HL-60 (cell line): ENCODE data around the gene AK5.
"Not testable (repeated sequence)": the region's sequence is repeated elsewhere in the genome, so short reads cannot be mapped to it uniquely, and the experiment has no call there.

Experiments
- DNase-seq, 2 experiments: peaks; one replicate each; pipeline ENCODE4 v3.0.0-alpha.2; 2010 to 2020; ENCODE audit warnings: low read depth in 1 of 2, low spot score in 1 of 2
- H3K27ac ChIP-seq: fragments of 250-450 bp; sonication (Bioruptor Pico); replicated peaks from 2 replicates; pipeline ENCODE4 v1.5.1; 2020; ENCODE audit warnings: mild to moderate bottlenecking, moderate library complexity
- H3K27me3 ChIP-seq: fragments of 250-450 bp; sonication (Bioruptor Pico); 2 replicates; pipeline ENCODE4 v1.5.1; 2021; ENCODE audit warnings: mild to moderate bottlenecking, moderate library complexity; ENCODE audit not compliant: insufficient read depth, poor library complexity, severe bottlenecking
- H3K4me3 ChIP-seq: replicated peaks from 2 replicates; pipeline ENCODE4 v1.5.1; 2011; ENCODE audit warnings: mild to moderate bottlenecking, control low read depth, low read length; ENCODE audit not compliant: insufficient read depth
- CTCF ChIP-seq: IDR thresholded peaks from one replicate; pipeline ENCODE4 v1.5.1; 2011; ENCODE audit warnings: low read length, control low read depth, inconsistent platforms; ENCODE audit not compliant: insufficient read depth
- GABPA ChIP-seq: IDR thresholded peaks from 2 replicates; pipeline ENCODE4 v1.6.1; 2012; ENCODE audit warnings: low read depth
- POLR2AphosphoS5 ChIP-seq: IDR thresholded peaks from 2 replicates; pipeline ENCODE4 v1.6.1; 2012; ENCODE audit warnings: low read depth
- REST ChIP-seq: IDR thresholded peaks from 2 replicates; pipeline ENCODE4 v1.6.1; 2012; ENCODE audit warnings: low read depth; ENCODE audit not compliant: insufficient replicate concordance
- SPI1 ChIP-seq: IDR thresholded peaks from 2 replicates; pipeline ENCODE4 v1.6.1; 2012; ENCODE audit warnings: low read depth, mild to moderate bottlenecking, borderline replicate concordance

AK5 gene

GRCh38 chr1:77415579-77415978 is 133.8 kb downstream of the AK5 start:
- Histone ChIP-seq H3K27ac (peak overlapping the region; percentile 90), H3K27me3 (no peaks in the 10 kb centered on the region), H3K4me3 (no peak overlapping the region)
- TF ChIP-seq POLR2AphosphoS5: peak; percentile 61; the same call in 1 of the 2 replicates
- TF ChIP-seq CTCF: no peak
- no peak for TF ChIP-seq REST
- TF ChIP-seq SPI1: peak; percentile 84
- no peak for TF ChIP-seq GABPA
- DNase-seq: peak in 1 of 2 experiments; percentile 63

GRCh38 chr1:77416692-77417450 is 135.1 kb downstream of the AK5 start:
- H3K4me3 ChIP-seq: no peak overlapping the region
- DNase-seq: peak in 1 of 2 experiments; percentile 36
- H3K27ac ChIP-seq: peak overlapping the region; percentile 90
- TF ChIP-seq GABPA (no peak), REST (no peak), CTCF (no peak), POLR2AphosphoS5 (no peak), SPI1 (no peak)
- H3K27me3 ChIP-seq: no peaks in the 10 kb centered on the region

GRCh38 chr1:77418055-77418454 is 136.2 kb downstream of the AK5 start:
- H3K4me3 ChIP-seq, DNase-seq, H3K27me3 ChIP-seq, H3K27ac ChIP-seq: not testable (repeated sequence)

- H3K4me3 ChIP-seq: no peak overlapping the region
- no peaks in the 10 kb centered on the region for H3K27me3 ChIP-seq
- TF ChIP-seq SPI1 (no peak), CTCF (no peak), REST (no peak), GABPA (no peak), POLR2AphosphoS5 (no peak)
- no peak for DNase-seq
- H3K27ac ChIP-seq: no peak overlapping the region
Measured at GRCh38 chr1:77421504-77422233, 139.8 kb downstream of the AK5 start.
